GM04504 (cell line): Measurements from ENCODE around the gene EHMT2.
"Not testable (repeated sequence)": the region's sequence is repeated elsewhere in the genome, so short reads cannot be mapped to it uniquely, and the experiment has no call there.

Experiments used
- DNase-seq: peaks from one replicate; pipeline ENCODE4 v3.0.0-alpha.2; 2012; ENCODE audit warnings: low read depth

Gene EHMT2

GRCh38 chr6:31870385-31870921, 27.0 kb downstream of the EHMT2 start:
- no peak for DNase-seq

- DNase-seq, result no peak
These were observed 28.2 kb downstream of the EHMT2 start for GRCh38 chr6:31869343-31869742.

- DNase-seq, result not testable (repeated sequence)
These were observed 28.9 kb downstream of the EHMT2 start for GRCh38 chr6:31868658-31868971.

- DNase-seq, result no peak
These were observed 32.0 kb downstream of the EHMT2 start for GRCh38 chr6:31865205-31866118.

GRCh38 chr6:31864818-31865204, 32.7 kb downstream of the EHMT2 start:
- DNase-seq, result no peak

GRCh38 chr6:31864123-31864562, 33.4 kb downstream of the EHMT2 start:
- DNase-seq, result not testable (repeated sequence)

GRCh38 chr6:31862344-31863235, 34.9 kb downstream of the EHMT2 start, which contains the start of gene NEU1:
TSS of gene NEU1 (minus strand) at chr6:31862821. CDS start at chr6:31862776, 45 bp downstream.
- peak; percentile 100 for DNase-seq

GRCh38 chr6:31861919-31862343, 35.6 kb downstream of the EHMT2 start:
- no peak for DNase-seq

- DNase-seq, result no peak
These were observed 36.3 kb downstream of the EHMT2 start for GRCh38 chr6:31861150-31861549.

GRCh38 chr6:31860349-31860748, 37.1 kb downstream of the EHMT2 start:
- no peak for DNase-seq

GRCh38 chr6:31859923-31860322, 37.6 kb downstream of the EHMT2 start:
- no peak for DNase-seq

- DNase-seq, result no peak
These were observed 38.8 kb downstream of the EHMT2 start for GRCh38 chr6:31858707-31859106.

- DNase-seq, result not testable (repeated sequence)
These were observed 39.7 kb downstream of the EHMT2 start for GRCh38 chr6:31857774-31858173.

- DNase-seq, result not testable (repeated sequence)
These were observed 45.3 kb downstream of the EHMT2 start for GRCh38 chr6:31851980-31852718.

- DNase-seq, result no peak
These were observed 46.0 kb downstream of the EHMT2 start for GRCh38 chr6:31851485-31851832.

GRCh38 chr6:31850765-31851484, 46.6 kb downstream of the EHMT2 start:
- no peak for DNase-seq

- DNase-seq, result no peak
These were observed 50.1 kb downstream of the EHMT2 start for GRCh38 chr6:31847276-31847978.

- no peak for DNase-seq
These were observed 53.0 kb downstream of the EHMT2 start for GRCh38 chr6:31844507-31844906.

- no peak for DNase-seq
These were observed 55.4 kb downstream of the EHMT2 start for GRCh38 chr6:31842053-31842452.

GRCh38 chr6:31839779-31840126, 57.7 kb downstream of the EHMT2 start:
- DNase-seq, result not testable (repeated sequence)

GRCh38 chr6:31838968-31839367, 58.5 kb downstream of the EHMT2 start:
- DNase-seq, result no peak
